ENCODE measurements around the gene PJA1.

- TF ChIP-seq, protein P1, sequence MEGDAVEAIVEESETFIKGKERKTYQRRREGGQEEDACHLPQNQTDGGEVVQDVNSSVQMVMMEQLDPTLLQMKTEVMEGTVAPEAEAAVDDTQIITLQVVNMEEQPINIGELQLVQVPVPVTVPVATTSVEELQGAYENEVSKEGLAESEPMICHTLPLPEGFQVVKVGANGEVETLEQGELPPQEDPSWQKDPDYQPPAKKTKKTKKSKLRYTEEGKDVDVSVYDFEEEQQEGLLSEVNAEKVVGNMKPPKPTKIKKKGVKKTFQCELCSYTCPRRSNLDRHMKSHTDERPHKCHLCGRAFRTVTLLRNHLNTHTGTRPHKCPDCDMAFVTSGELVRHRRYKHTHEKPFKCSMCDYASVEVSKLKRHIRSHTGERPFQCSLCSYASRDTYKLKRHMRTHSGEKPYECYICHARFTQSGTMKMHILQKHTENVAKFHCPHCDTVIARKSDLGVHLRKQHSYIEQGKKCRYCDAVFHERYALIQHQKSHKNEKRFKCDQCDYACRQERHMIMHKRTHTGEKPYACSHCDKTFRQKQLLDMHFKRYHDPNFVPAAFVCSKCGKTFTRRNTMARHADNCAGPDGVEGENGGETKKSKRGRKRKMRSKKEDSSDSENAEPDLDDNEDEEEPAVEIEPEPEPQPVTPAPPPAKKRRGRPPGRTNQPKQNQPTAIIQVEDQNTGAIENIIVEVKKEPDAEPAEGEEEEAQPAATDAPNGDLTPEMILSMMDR (IDR thresholded peaks at IDR 0.05; ENCODE audit: low read length): no peak
- TF ChIP-seq EZH2 (IDR thresholded peaks at IDR 0.05; ENCODE audit: borderline replicate concordance, low read length): no peak
Measured at GRCh38 chrX:69195192-69195591, 29.9 kb upstream of the PJA1 start.

All from OCI-LY1 (cell line).